ENCODE results near the gene AHNAK. TPM values are rescaled to one million over a fixed set of nuclear protein-coding genes. Genes with fewer than 3 reads are reported as not detected.

Gene AHNAK
- polyA plus RNA-seq, 2 of the 4 experiments (the other 2 are of a cell fraction) = 43.3 to 82.0 TPM

- 0 out of 3 replicates have a peak, but pooled peaks have one; percentile 9 for TF ChIP-seq SMC3 (IDR thresholded peaks at IDR 0.05)
- TF ChIP-seq JUN (IDR thresholded peaks at IDR 0.05) = peak; percentile 81 to 97
- TF ChIP-seq MYC (IDR thresholded peaks at IDR 0.05; ENCODE audit: borderline replicate concordance, low read length) = peak; percentile 49; the same call in 1 of the 2 replicates
- 0 out of 2 replicates have a peak, but pooled peaks have one; percentile 68 for TF ChIP-seq MAZ (IDR thresholded peaks at IDR 0.05; ENCODE audit: borderline replicate concordance, low read depth, low read length)
- no peak for TF ChIP-seq JUNB (IDR thresholded peaks at IDR 0.05)
- no peak for TF ChIP-seq EHF (CRISPR knock-in tag; IDR thresholded peaks at IDR 0.05)
- TF ChIP-seq HDAC2 (IDR thresholded peaks at IDR 0.05) = no peak
- no peak for TF ChIP-seq NR3C1 (IDR thresholded peaks at IDR 0.05)
- TF ChIP-seq CEBPB (IDR thresholded peaks at IDR 0.05) = peak in 1 of 2 experiments; percentile 37; a peak in 1 of 4 replicates
- TF ChIP-seq RARB (CRISPR knock-in tag; IDR thresholded peaks at IDR 0.05) = no peak
- no peak for TF ChIP-seq FOXS1 (CRISPR knock-in tag; IDR thresholded peaks at IDR 0.05)
- TF ChIP-seq, protein P1, sequence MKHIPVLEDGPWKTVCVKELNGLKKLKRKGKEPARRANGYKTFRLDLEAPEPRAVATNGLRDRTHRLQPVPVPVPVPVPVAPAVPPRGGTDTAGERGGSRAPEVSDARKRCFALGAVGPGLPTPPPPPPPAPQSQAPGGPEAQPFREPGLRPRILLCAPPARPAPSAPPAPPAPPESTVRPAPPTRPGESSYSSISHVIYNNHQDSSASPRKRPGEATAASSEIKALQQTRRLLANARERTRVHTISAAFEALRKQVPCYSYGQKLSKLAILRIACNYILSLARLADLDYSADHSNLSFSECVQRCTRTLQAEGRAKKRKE (CRISPR knock-in tag; IDR thresholded peaks at IDR 0.05; ENCODE audit: low read depth) = no peak
- TF ChIP-seq CBX2 (IDR thresholded peaks at IDR 0.05; ENCODE audit: borderline replicate concordance, low read depth) = no peak
- TF ChIP-seq CBX8 (IDR thresholded peaks at IDR 0.05) = no peak
- no peak; the same call in 1 of the 2 replicates for TF ChIP-seq HMGXB4 (CRISPR knock-in tag; IDR thresholded peaks at IDR 0.05; ENCODE audit: borderline replicate concordance)
- no peak for TF ChIP-seq ZNF302 (CRISPR knock-in tag; IDR thresholded peaks at IDR 0.05)
- TF ChIP-seq ESRRA (IDR thresholded peaks at IDR 0.05; ENCODE audit: borderline replicate concordance, low read length) = 0 out of 2 replicates have a peak, but pooled peaks have one; percentile 37
- TF ChIP-seq POLR2AphosphoS2 (conservative IDR thresholded peaks at IDR 0.05; ENCODE audit: low read length) = no peak
- TF ChIP-seq NFE2L2 (conservative IDR thresholded peaks at IDR 0.05; ENCODE audit: low read length) = no peak
- peak; percentile 50; the same call in 1 of the 2 replicates for TF ChIP-seq ZC3H11A (IDR thresholded peaks at IDR 0.05)
- no peak for TF ChIP-seq TFCP2L1 (CRISPR knock-in tag; IDR thresholded peaks at IDR 0.05)
- TF ChIP-seq RAD21 (conservative IDR thresholded peaks at IDR 0.05 in 1 of 2, IDR thresholded peaks at IDR 0.05 in 1 of 2) = no peak; a peak in 1 of 5 replicates
- TF ChIP-seq PBX3 (IDR thresholded peaks at IDR 0.05) = peak; percentile 72
- TF ChIP-seq CHD2 (IDR thresholded peaks at IDR 0.05; ENCODE audit: low read length, partially characterized antibody) = no peak
- TF ChIP-seq GATA3 (IDR thresholded peaks at IDR 0.05; ENCODE audit: borderline replicate concordance) = peak; percentile 51; the same call in 1 of the 2 replicates
- peak; percentile 87 for TF ChIP-seq POLR2A (IDR thresholded peaks at IDR 0.05; ENCODE audit: low read length)
- TF ChIP-seq BHLHE40 (IDR thresholded peaks at IDR 0.05; ENCODE audit: low read depth, low read length) = no peak
- no peak for TF ChIP-seq CHD4 (IDR thresholded peaks at IDR 0.05; ENCODE audit: borderline replicate concordance)
- TF ChIP-seq FOSL2 (IDR thresholded peaks at IDR 0.05) = no peak
- TF ChIP-seq FOSL2 (CRISPR knock-in tag; IDR thresholded peaks at IDR 0.05) = peak; percentile 36
- no peak for TF ChIP-seq HOXB13 (CRISPR knock-in tag; IDR thresholded peaks at IDR 0.05; ENCODE audit: low read depth)
Measured at GRCh38 chr11:62591448-62592145, 45.0 kb upstream of the AHNAK start, which contains the start of gene TUT1 (continued).

Data from A549 (cell line).